Caco-2 (cell line): ENCODE results near the gene VIPR1. TPM values are rescaled to one million over a fixed set of nuclear protein-coding genes. Genes with fewer than 3 reads are reported as not detected.

Source experiments
- BruUV-seq: library from RNA; stranded (reverse); fragments of 400-500 nt; replicated peaks from 2 replicates; lab custom pipeline; 2021; lab: Mats Ljungman, UMichigan
- CTCF ChIA-PET: fragments of 300-600 bp; sonication (Branson Sonifier 250); formaldehyde crosslinking; loops from one replicate; lab custom pipeline; 2022; ENCODE audit warnings: antibody characterized with exemption; lab: Charles Lee
- POLR2A ChIA-PET: fragments of 300-600 bp; sonication (Branson Sonifier 250); formaldehyde crosslinking; loops from one replicate; lab custom pipeline; 2022; ENCODE audit warnings: antibody characterized with exemption; lab: Charles Lee
- DNase-seq, 2 experiments: peaks; one replicate each; pipeline versions ENCODE4 v3.0.0 to v3.0.0-alpha.2; 2020 to 2022
- H3K27me3 ChIP-seq: replicated peaks from 2 replicates; pipeline ENCODE4 v1.6.0; 2011; ENCODE audit warnings: low read length; ENCODE audit not compliant: control insufficient read depth, insufficient read depth
- H3K36me3 ChIP-seq: 2 replicates; pipeline ENCODE4 v1.5.1; 2011; ENCODE audit warnings: low read length; ENCODE audit not compliant: control insufficient read depth, insufficient read depth
- H3K4me1 ChIP-seq: fragments of 250-450 bp; sonication (Bioruptor Pico); 2 replicates; pipeline ENCODE4 v1.5.1; 2020; ENCODE audit warnings: mild to moderate bottlenecking
- H3K4me3 ChIP-seq: 2 replicates; pipeline ENCODE4 v1.5.1; 2011; ENCODE audit warnings: low read depth, mild to moderate bottlenecking, control low read depth, low read length
- H3K9me3 ChIP-seq: fragments of 250-450 bp; sonication (Bioruptor Pico); 2 replicates; pipeline ENCODE4 v1.5.1; 2020; ENCODE audit warnings: mild to moderate bottlenecking, moderate library complexity
- H3K27ac Mint-ChIP-seq: one replicate; pipeline ENCODE4 v1.8.0; 2022; ENCODE audit warnings: mixed read lengths; ENCODE audit not compliant: unreplicated experiment
- H3K27me3 Mint-ChIP-seq: one replicate; pipeline ENCODE4 v1.8.0; 2022; ENCODE audit warnings: mixed read lengths; ENCODE audit not compliant: insufficient read depth, unreplicated experiment
- H3K36me3 Mint-ChIP-seq: one replicate; pipeline ENCODE4 v1.8.0; 2022; ENCODE audit warnings: mild to moderate bottlenecking, mixed read lengths; ENCODE audit not compliant: insufficient read depth, unreplicated experiment
- H3K4me1 Mint-ChIP-seq: one replicate; pipeline ENCODE4 v1.8.0; 2022; ENCODE audit warnings: low read depth, mixed read lengths; ENCODE audit not compliant: unreplicated experiment
- H3K4me3 Mint-ChIP-seq: one replicate; pipeline ENCODE4 v1.8.0; 2022; ENCODE audit warnings: mild to moderate bottlenecking, moderate library complexity, mixed read lengths; ENCODE audit not compliant: unreplicated experiment
- H3K9me3 Mint-ChIP-seq: one replicate; pipeline ENCODE4 v1.8.0; 2022; ENCODE audit warnings: mixed read lengths; ENCODE audit not compliant: unreplicated experiment
- CTCF ChIP-seq, 2 experiments: fragments of 200-600 bp in 1 of 2; IDR thresholded peaks; 1 replicate in 1 of 2; 2 replicates in 1 of 2; pipeline versions ENCODE4 v1.5.1 to v1.8.0; 2011 to 2022; ENCODE audit warnings: antibody characterized with exemption in 1 of 2, control low read depth in 1 of 2, inconsistent platforms in 1 of 2, low read depth in 1 of 2, low read length in 1 of 2, mild to moderate bottlenecking in 1 of 2, moderate library complexity in 1 of 2; ENCODE audit not compliant: insufficient read depth in 1 of 2, severe bottlenecking in 1 of 2, unreplicated experiment in 1 of 2
- intact Hi-C: fragments of 100-400 bp; cut with micrococcal nuclease; formaldehyde crosslinking; loops from one replicate; pipeline ENCODE4 v1.10.0; 2022; ENCODE audit not compliant: unreplicated experiment
- total RNA-seq: library from RNA; stranded (reverse); gene quantifications from 2 replicates; pipeline ENCODE4 v1.2.3, GENCODE V29; 2022

Gene VIPR1
- total RNA-seq, 1 experiment from 2014 or later, result 3.8 TPM

GRCh38 chr3:42500909-42501308 lies 1.5 kb upstream of the VIPR1 start:
- peaks cover 10% of the 10 kb centered on the region for H3K27me3 Mint-ChIP-seq
- Histone ChIP-seq H3K4me1 (peaks cover 4% of the 10 kb centered on the region; the same call in 1 of the 2 replicates), H3K4me3 (peak overlapping the region; percentile 70; the same call in 1 of the 2 replicates), H3K9me3 (no peaks in the 10 kb centered on the region), H3K36me3 (no peaks in the 10 kb centered on the region), H3K27me3 (no peaks in the 10 kb centered on the region)
- ChIA-PET POLR2A (interaction anchor here (0.6 kb wide), 1 partner anchor 41 kb away, joined by 3 read pairs; no protein-coding TSS in a partner anchor), CTCF (interaction anchor here (0.6 to 2.0 kb wide), 10 partner anchors 10 to 310 kb away, joined by 3 to 39 read pairs (median 6); no protein-coding TSS in a partner anchor)
- no peak for TF ChIP-seq CTCF (IDR thresholded peaks at IDR 0.05; ENCODE audit: insufficient read depth in 1 of 2, low read depth in 1 of 2, low read length in 1 of 2, severe bottlenecking in 1 of 2, unreplicated experiment in 1 of 2)
- H3K4me3 Mint-ChIP-seq, result peak overlapping the region; percentile 85
- DNase-seq, result no peak
- H3K36me3 Mint-ChIP-seq, result peaks cover 8% of the 10 kb centered on the region
- BruUV-seq, result no TSS peak
- no peaks in the 10 kb centered on the region for H3K9me3 Mint-ChIP-seq
- H3K4me1 Mint-ChIP-seq, result peaks cover 16% of the 10 kb centered on the region
- intact Hi-C loops, result no loop called here
- no peak overlapping the region for H3K27ac Mint-ChIP-seq

GRCh38 chr3:42501321-42501680 lies 1.1 kb upstream of the VIPR1 start:
- H3K27ac Mint-ChIP-seq, result no peak overlapping the region
- H3K9me3 Mint-ChIP-seq, result no peaks in the 10 kb centered on the region
- BruUV-seq, result no TSS peak
- peaks cover 16% of the 10 kb centered on the region for H3K4me1 Mint-ChIP-seq
- Histone ChIP-seq H3K4me1 (peaks cover 4% of the 10 kb centered on the region; the same call in 1 of the 2 replicates), H3K36me3 (no peaks in the 10 kb centered on the region), H3K27me3 (no peaks in the 10 kb centered on the region), H3K9me3 (no peaks in the 10 kb centered on the region), H3K4me3 (peak overlapping the region; percentile 70)
- intact Hi-C loops, result no loop called here
- CTCF ChIA-PET, result interaction anchor here (0.6 to 2.0 kb wide), 10 partner anchors 11 to 310 kb away, joined by 3 to 39 read pairs (median 6); no protein-coding TSS in a partner anchor
- POLR2A ChIA-PET, result interaction anchor here (0.6 kb wide), 1 partner anchor 40 kb away, joined by 3 read pairs; no protein-coding TSS in a partner anchor
- peaks cover 8% of the 10 kb centered on the region for H3K36me3 Mint-ChIP-seq
- peak; percentile 35 to 39 for DNase-seq
- TF ChIP-seq CTCF (IDR thresholded peaks at IDR 0.05; ENCODE audit: insufficient read depth in 1 of 2, low read depth in 1 of 2, low read length in 1 of 2, severe bottlenecking in 1 of 2, unreplicated experiment in 1 of 2), result no peak
- H3K27me3 Mint-ChIP-seq, result peaks cover 10% of the 10 kb centered on the region
- peak overlapping the region; percentile 85 for H3K4me3 Mint-ChIP-seq

GRCh38 chr3:42501681-42502428 lies 588 bp upstream of the VIPR1 start:
- Mint-ChIP-seq H3K27me3 (peaks cover 10% of the 10 kb centered on the region), H3K36me3 (peaks cover 8% of the 10 kb centered on the region), H3K4me1 (peaks cover 11% of the 10 kb centered on the region), H3K9me3 (no peaks in the 10 kb centered on the region), H3K4me3 (peak overlapping the region; percentile 85), H3K27ac (no peak overlapping the region)
- Histone ChIP-seq H3K27me3 (no peaks in the 10 kb centered on the region), H3K4me1 (peaks cover 7% of the 10 kb centered on the region), H3K4me3 (peak overlapping the region; percentile 70), H3K9me3 (no peaks in the 10 kb centered on the region), H3K36me3 (no peaks in the 10 kb centered on the region)
- peak; percentile 67 to 87 for TF ChIP-seq CTCF (IDR thresholded peaks at IDR 0.05; ENCODE audit: insufficient read depth in 1 of 2, low read depth in 1 of 2, low read length in 1 of 2, severe bottlenecking in 1 of 2, unreplicated experiment in 1 of 2)
- intact Hi-C loops, result loop anchor here (1.0 kb wide), 3 partner anchors 34 to 45 kb away; no protein-coding TSS in a partner anchor
- no TSS peak for BruUV-seq
- DNase-seq, result peak; percentile 80 to 84
- ChIA-PET POLR2A (interaction anchor here (0.5 to 1.1 kb wide), 4 partner anchors 34 to 99 kb away, joined by 3 to 7 read pairs (median 4); partner anchors contain the start of gene SS18L2), CTCF (interaction anchor here (0.6 to 2.0 kb wide), 20 partner anchors 9 to 429 kb away, joined by 3 to 39 read pairs (median 6); no protein-coding TSS in a partner anchor)
